Spleen (tissue), 11 donors: Measurements from ENCODE around the gene ARL8B. TPM values are rescaled to one million over a fixed set of nuclear protein-coding genes. Genes with fewer than 3 reads are reported as not detected.
"Not testable (repeated sequence)": the region's sequence is repeated elsewhere in the genome, so short reads cannot be mapped to it uniquely, and the experiment has no call there.

Source experiments
- DNase-seq: peaks from one replicate; pipeline ENCODE4 v3.0.0-alpha.2; 2020
- H3K27ac ChIP-seq, 8 donors: fragments of 200-600 bp; sonication (generic) in 7 of 8; 1 replicate in 4 of 8; 2 replicates in 4 of 8; pipeline versions ENCODE4 v1.5.0 to v1.8.0; 2016 to 2021; ENCODE audit warnings: inconsistent platforms in 4 of 8, mild to moderate bottlenecking in 4 of 8, moderate library complexity in 1 of 8
- H3K27me3 ChIP-seq, 7 donors: fragments of 200-600 bp; sonication (generic) in 6 of 7; replicated peaks in 1 of 7; 1 replicate in 4 of 7; 2 replicates in 3 of 7; pipeline versions ENCODE4 v1.5.0 to v1.8.0; 2016 to 2021; ENCODE audit warnings: inconsistent platforms in 3 of 7, mild to moderate bottlenecking in 1 of 7
- H3K36me3 ChIP-seq, 6 donors: fragments of 200-600 bp; sonication (generic) in 5 of 6; 1 replicate in 4 of 6; 2 replicates in 2 of 6; pipeline versions ENCODE4 v1.5.0 to v1.8.0; 2016 to 2021; ENCODE audit warnings: inconsistent platforms in 2 of 6
- H3K4me1 ChIP-seq, 6 donors: fragments of 200-600 bp; sonication (generic) in 5 of 6; 1 replicate in 3 of 6; 2 replicates in 3 of 6; pipeline versions ENCODE4 v1.5.0 to v1.8.0; 2016 to 2021; ENCODE audit warnings: inconsistent platforms in 3 of 6
- H3K4me3 ChIP-seq, 8 donors: fragments of 200-600 bp; sonication (generic) in 7 of 8; 1 replicate in 4 of 8; 2 replicates in 4 of 8; pipeline versions ENCODE4 v1.5.0 to v1.8.0; 2016 to 2021; ENCODE audit warnings: inconsistent platforms in 4 of 8, mild to moderate bottlenecking in 4 of 8, moderate library complexity in 2 of 8
- H3K9me3 ChIP-seq, 8 donors: fragments of 200-600 bp; sonication (generic) in 7 of 8; 1 replicate in 4 of 8; 2 replicates in 4 of 8; pipeline versions ENCODE4 v1.5.0 to v1.8.0; 2016 to 2021; ENCODE audit warnings: inconsistent platforms in 4 of 8
- POLR2A ChIP-seq, 3 donors: fragments of 450-650 bp; IDR thresholded peaks; one replicate each; pipeline ENCODE4 v1.5.1; 2017; ENCODE audit warnings: antibody characterized with exemption in 3 of 3, mild to moderate bottlenecking in 1 of 3
- POLR2AphosphoS5 ChIP-seq, 3 donors: sonication (generic); formaldehyde crosslinking; IDR thresholded peaks; one replicate each; pipeline ENCODE4 v1.5.1; 2017; ENCODE audit warnings: antibody characterized with exemption in 3 of 3
- WGBS, 5 donors: extraction: QIAGEN DNeasy Blood & Tissue Kit in 3 of 5; methylation state at CpG; one replicate each; pipeline versions ENCODE4 v1.1.5 to v1.1.7; 2013 to 2018; 5-methylcytosine and 5-hydroxymethylcytosine counted together
- intact Hi-C: fragments of 100-400 bp; cut with DNase I; formaldehyde crosslinking; loops from one replicate; pipeline ENCODE4 v1.15.0; 2023; ENCODE audit warnings: low total_unique reads
- polyA plus RNA-seq, 3 donors: library from polyadenylated mRNA; stranded (reverse); fragments of 200-250 nt; gene quantifications; one replicate each; pipeline ENCODE4 v1.2.1, GENCODE V29; 2013
- total RNA-seq, 7 donors: library from RNA; depleted of rRNA in 3 of 7; stranded (reverse); fragments of >200 nt in 3 of 7; fragmentation: NEBNext Ultra II Directional in 4 of 7; extraction: Animal tissue kit (Norgen Biotek cat#: 25700) in 4 of 7; gene quantifications; one replicate each; pipeline versions ENCODE4 v1.1.0 to v1.2.1, GENCODE V29; 2016 to 2021
- TF ChIP-seq, protein P1 (sequence below), 11 experiments: fragments of 200-600 bp in 7 of 11; fragments of 450-650 bp in 4 of 11; sonication (generic) in 4 of 11; IDR thresholded peaks in 8 of 11; conservative IDR thresholded peaks in 3 of 11; 1 replicate in 7 of 11; 2 replicates in 4 of 11; pipeline versions ENCODE4 v1.4.0 to v1.8.0; 2016 to 2021; ENCODE audit warnings: antibody characterized with exemption in 11 of 11, inconsistent platforms in 4 of 11, mild to moderate bottlenecking in 1 of 11
- donor health status: healthy with polysubstance abuse.
- donor health status: DM: no; HTN: no; CAD: no; lungs with moderate emphysema.
- donor health status: DM: no; HTN: no; CAD: no.
- donor health status: Bipolar disorder and iron deficiency.
- donor health status: healthy.
- donor health status: DM: no; HTN: no; CAD: no.
- donor health status: DM: yes; HTN: yes; CAD: no.

Gene ARL8B
- total and polyA plus RNA-seq, 10 donors: 23.0 to 120 (median 58.9) TPM

DNA sequence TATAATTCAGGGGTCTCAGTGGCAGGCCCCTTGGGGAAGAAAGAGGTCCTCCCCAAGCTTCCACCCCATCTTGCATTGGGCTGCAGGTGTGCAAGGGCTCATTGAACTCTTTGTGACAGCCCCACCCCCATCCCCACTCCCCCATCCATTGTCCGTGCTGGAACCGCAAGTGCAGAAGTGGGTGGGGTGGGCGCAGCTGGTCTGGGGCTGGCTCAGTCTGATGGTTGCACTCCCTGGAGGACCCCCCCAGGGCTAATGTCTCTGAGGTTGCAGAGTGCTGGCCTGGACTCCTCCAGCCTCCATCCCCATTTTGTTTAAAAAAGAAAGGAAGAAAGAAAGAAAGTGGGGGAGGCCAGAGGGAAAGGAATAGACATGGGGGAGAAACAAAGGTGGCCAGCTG, 42.3 kb upstream of the ARL8B start:
- Histone ChIP-seq H3K4me3 (no peak overlapping the region), H3K9me3 (no peaks in the 10 kb centered on the region), H3K27ac (no peak overlapping the region), H3K4me1 (no peaks in the 10 kb centered on the region), H3K27me3 (no peaks in the 10 kb centered on the region), H3K36me3 (no peaks in the 10 kb centered on the region)
- no peak for DNase-seq
- WGBS, 5 donors: 82 to 89% (median 84%) methylated on average over 3 of the region's 3 CpGs
- intact Hi-C loops: no loop called here
- TF ChIP-seq POLR2A (IDR thresholded peaks at IDR 0.05) (no peak), POLR2AphosphoS5 (IDR thresholded peaks at IDR 0.05) (no peak)
- TF ChIP-seq, protein P1, sequence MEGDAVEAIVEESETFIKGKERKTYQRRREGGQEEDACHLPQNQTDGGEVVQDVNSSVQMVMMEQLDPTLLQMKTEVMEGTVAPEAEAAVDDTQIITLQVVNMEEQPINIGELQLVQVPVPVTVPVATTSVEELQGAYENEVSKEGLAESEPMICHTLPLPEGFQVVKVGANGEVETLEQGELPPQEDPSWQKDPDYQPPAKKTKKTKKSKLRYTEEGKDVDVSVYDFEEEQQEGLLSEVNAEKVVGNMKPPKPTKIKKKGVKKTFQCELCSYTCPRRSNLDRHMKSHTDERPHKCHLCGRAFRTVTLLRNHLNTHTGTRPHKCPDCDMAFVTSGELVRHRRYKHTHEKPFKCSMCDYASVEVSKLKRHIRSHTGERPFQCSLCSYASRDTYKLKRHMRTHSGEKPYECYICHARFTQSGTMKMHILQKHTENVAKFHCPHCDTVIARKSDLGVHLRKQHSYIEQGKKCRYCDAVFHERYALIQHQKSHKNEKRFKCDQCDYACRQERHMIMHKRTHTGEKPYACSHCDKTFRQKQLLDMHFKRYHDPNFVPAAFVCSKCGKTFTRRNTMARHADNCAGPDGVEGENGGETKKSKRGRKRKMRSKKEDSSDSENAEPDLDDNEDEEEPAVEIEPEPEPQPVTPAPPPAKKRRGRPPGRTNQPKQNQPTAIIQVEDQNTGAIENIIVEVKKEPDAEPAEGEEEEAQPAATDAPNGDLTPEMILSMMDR (IDR thresholded peaks at IDR 0.05 in 8 of 11, conservative IDR thresholded peaks at IDR 0.05 in 3 of 11): no peak

DNA sequence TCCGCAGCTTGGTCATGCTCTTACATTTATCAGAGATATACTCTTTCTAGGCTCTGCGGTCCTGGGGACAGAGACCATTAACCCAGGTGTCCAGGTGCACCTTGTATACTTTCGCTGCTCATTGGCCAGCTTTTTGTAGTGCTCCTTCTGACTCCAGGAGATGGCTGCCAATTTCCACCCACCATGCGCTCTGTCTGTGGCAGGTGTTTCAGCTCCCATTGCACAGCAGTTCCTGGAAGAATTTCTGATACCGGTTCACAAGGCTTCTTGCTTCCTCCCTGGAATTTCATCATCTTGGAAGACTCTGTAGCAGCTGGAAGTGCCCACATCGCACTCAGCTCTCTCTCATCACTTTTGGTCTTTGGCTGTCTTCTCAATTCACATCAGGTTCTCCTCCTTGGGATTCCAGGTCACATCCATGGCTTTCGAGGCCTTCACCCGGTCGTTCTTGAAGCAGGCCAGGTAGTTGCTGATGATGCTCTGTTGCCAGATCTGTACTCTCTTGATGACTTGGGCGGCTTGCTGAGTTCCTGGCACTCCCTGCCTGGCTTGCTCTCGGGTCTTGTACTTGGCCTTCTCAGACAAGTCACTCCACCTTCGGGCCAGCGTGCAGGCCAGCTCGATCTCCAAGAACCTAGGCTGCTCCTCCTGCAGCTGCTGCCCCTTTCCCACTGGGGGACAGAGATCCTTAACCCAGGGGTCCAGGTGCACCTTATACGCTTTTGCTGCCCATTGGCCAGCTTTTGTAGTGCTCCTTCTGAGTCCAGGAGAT, 41.1 kb upstream of the ARL8B start:
- no peaks in the 10 kb centered on the region for H3K36me3 ChIP-seq
- H3K4me1 ChIP-seq: no peaks in the 10 kb centered on the region
- H3K4me3 ChIP-seq: no peak overlapping the region
- WGBS, 5 donors: 87 to 96% (median 91%) methylated on average over 14 to 15 of the region's 15 CpGs
- H3K9me3 ChIP-seq: no peaks in the 10 kb centered on the region
- no peaks in the 10 kb centered on the region for H3K27me3 ChIP-seq
- H3K27ac ChIP-seq: no peak overlapping the region
- intact Hi-C loops: no loop called here
- TF ChIP-seq, protein P1 (IDR thresholded peaks at IDR 0.05 in 8 of 11, conservative IDR thresholded peaks at IDR 0.05 in 3 of 11): no peak
- TF ChIP-seq POLR2A (IDR thresholded peaks at IDR 0.05) (no peak), POLR2AphosphoS5 (IDR thresholded peaks at IDR 0.05) (no peak)
- no peak for DNase-seq

DNA sequence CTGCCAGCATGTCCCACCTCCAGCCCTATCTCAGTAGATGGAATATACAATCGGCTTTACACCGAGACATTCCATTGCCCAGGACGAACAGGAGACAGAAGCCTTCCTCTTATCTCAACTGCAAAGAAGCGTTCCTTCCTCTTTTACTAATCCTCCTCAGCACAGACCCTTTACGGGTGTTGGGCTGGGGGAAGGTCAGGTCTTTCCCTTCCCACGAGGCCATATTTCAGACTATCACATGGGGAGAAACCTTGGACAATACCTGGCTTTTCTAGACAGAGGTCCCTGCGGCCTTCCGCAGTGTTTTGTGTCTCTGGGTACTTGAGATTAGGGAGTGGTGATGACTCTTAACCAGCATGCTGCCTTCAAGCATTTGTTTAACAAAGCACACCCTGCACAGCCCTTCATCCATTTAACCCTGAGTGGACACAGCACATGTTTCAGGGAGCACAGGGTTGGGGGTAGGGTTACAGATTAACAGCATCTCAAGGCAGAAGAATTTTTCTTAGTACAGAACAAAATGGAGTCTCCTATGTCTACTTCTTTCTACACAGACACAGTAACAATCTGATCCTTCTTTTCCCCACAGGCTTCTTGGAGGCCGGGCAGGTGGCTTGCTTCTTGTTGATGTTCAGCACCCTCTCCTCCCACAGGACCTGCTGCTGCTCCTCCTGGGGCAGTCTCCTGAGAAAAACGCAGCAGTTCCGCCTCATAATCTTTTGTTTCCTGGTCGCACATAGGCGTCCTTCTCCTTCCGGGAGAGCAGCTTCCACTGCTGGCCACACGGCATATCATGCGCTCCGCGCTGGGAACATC, 39.9 kb upstream of the ARL8B start:
- H3K4me3 ChIP-seq, H3K27me3 ChIP-seq, H3K9me3 ChIP-seq, H3K36me3 ChIP-seq, H3K27ac ChIP-seq, intact Hi-C loops, H3K4me1 ChIP-seq, DNase-seq: not testable (repeated sequence)
- 61 to 67% (median 63%) methylated on average over 18 of the region's 18 CpGs for WGBS, 5 donors

DNA sequence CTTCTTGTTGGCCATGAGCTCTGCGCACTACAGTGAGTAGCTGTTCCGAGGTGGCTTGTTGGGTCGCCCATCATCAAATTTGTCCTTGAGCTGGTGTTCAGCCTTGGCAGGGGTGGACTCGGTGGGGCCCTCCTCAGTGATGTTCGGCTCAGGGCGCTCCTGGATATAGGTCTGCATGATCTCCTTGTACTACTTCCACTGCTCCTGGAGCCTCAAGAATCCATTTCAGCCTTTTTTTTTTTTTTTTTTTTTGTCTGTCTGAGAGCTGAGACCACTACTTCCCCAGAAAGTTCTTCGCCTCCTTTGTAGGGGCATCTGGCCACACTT, 39.3 kb upstream of the ARL8B start:
- no peaks in the 10 kb centered on the region for H3K27me3 ChIP-seq
- intact Hi-C loops: no loop called here
- no peaks in the 10 kb centered on the region for H3K9me3 ChIP-seq
- no peak overlapping the region for H3K27ac ChIP-seq
- no peaks in the 10 kb centered on the region for H3K4me1 ChIP-seq
- no peaks in the 10 kb centered on the region for H3K36me3 ChIP-seq
- TF ChIP-seq, protein P1 (IDR thresholded peaks at IDR 0.05 in 8 of 11, conservative IDR thresholded peaks at IDR 0.05 in 3 of 11): no peak
- TF ChIP-seq POLR2A (IDR thresholded peaks at IDR 0.05) (no peak), POLR2AphosphoS5 (IDR thresholded peaks at IDR 0.05) (no peak)
- 84 to 95% (median 86%) methylated on average over 7 of the region's 7 CpGs for WGBS, 5 donors
- H3K4me3 ChIP-seq: no peak overlapping the region
- DNase-seq: no peak
